ENCODE measurements around the gene RALGPS1.

The RALGPS1 gene

DNA sequence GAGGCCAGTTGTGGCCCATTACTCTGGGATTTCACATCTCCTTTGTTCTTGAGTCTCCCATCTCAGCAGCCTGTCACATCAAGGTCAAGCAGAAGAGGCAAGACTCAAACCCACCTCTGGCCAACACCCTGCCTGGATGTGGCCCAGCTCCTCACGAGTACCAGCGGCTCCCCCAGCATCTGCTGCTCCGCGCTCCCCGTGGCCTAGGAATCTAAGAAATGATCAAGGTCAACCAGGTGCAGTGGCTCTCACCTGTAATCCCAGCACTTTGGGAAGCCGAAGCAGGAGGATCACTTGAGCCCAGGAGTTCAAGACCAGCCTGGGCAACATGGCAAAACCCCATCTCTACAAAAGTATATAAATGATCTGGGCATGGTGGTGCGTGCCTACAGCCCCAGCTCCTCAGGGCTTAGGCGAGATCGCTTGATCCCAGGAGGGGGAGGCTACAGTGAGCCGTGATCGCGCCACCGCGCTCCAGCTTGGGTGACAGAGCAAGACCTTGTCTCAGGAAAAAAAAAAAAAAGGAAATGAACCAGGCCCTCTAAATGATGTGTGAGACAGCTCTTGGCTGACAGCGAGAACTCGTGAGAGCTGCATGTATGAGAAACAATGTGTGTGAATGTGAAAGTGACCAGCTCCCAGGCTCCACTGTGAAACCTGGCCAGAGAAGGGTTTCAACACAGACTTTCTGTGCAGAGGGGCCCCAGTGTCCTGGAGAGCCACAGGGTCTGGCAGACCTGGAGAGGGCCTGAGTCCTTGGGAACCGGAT lies 269.4 kb downstream of the RALGPS1 start:
- Histone ChIP-seq H3K9ac (ENCODE audit: low read length) (no peak overlapping the region), H3K27ac (ENCODE audit: low read length) (no peak overlapping the region), H4K20me1 (ENCODE audit: insufficient read depth, low read length) (no peaks in the 10 kb centered on the region; the same call in 1 of the 2 replicates), H3K4me3 (ENCODE audit: low read length) (no peak overlapping the region), H3K9me3 (ENCODE audit: insufficient read depth, low read length) (no peaks in the 10 kb centered on the region), H3K36me3 (replicated peaks; ENCODE audit: low read depth, low read length) (no peaks in the 10 kb centered on the region), H3K4me1 (ENCODE audit: low read length) (no peaks in the 10 kb centered on the region), H2AFZ (ENCODE audit: low read depth, low read length) (no peak overlapping the region), H3K4me2 (ENCODE audit: low read length) (no peak overlapping the region), H3K79me2 (ENCODE audit: low read length) (no peaks in the 10 kb centered on the region), H3K27me3 (ENCODE audit: low read depth, low read length) (no peaks in the 10 kb centered on the region)
- no peak for TF ChIP-seq EZH2phosphoT487 (IDR thresholded peaks at IDR 0.05; ENCODE audit: low read depth)
- TF ChIP-seq, protein P1, sequence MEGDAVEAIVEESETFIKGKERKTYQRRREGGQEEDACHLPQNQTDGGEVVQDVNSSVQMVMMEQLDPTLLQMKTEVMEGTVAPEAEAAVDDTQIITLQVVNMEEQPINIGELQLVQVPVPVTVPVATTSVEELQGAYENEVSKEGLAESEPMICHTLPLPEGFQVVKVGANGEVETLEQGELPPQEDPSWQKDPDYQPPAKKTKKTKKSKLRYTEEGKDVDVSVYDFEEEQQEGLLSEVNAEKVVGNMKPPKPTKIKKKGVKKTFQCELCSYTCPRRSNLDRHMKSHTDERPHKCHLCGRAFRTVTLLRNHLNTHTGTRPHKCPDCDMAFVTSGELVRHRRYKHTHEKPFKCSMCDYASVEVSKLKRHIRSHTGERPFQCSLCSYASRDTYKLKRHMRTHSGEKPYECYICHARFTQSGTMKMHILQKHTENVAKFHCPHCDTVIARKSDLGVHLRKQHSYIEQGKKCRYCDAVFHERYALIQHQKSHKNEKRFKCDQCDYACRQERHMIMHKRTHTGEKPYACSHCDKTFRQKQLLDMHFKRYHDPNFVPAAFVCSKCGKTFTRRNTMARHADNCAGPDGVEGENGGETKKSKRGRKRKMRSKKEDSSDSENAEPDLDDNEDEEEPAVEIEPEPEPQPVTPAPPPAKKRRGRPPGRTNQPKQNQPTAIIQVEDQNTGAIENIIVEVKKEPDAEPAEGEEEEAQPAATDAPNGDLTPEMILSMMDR (IDR thresholded peaks at IDR 0.05; ENCODE audit: low read depth, low read length) = no peak

DNA sequence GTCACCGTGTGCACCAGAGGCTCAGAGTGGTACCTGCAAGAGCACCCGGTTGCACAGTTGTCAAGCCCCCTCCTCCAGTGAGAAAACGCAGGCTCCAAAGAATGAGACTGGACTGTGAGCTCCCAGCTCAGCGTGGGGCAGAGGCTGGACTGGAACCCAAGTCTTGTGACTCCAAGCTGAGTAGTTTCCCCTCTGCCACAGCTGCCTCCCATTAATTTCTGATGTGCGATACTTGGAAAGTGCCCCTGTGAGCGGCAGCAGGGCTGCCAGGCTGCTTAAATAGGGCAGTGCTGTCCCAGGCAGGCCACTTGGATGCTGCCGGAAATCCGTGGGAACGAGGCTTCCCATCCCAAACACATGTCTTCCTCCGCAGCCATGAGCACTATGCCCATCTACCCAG lies 270.1 kb downstream of the RALGPS1 start:
- Histone ChIP-seq H3K4me3 (ENCODE audit: low read length) (no peak overlapping the region), H3K27ac (ENCODE audit: low read length) (no peak overlapping the region), H3K36me3 (replicated peaks; ENCODE audit: low read depth, low read length) (no peaks in the 10 kb centered on the region), H3K9ac (ENCODE audit: low read length) (no peak overlapping the region), H4K20me1 (ENCODE audit: insufficient read depth, low read length) (no peaks in the 10 kb centered on the region), H3K27me3 (ENCODE audit: low read depth, low read length) (no peaks in the 10 kb centered on the region), H3K9me3 (ENCODE audit: insufficient read depth, low read length) (no peaks in the 10 kb centered on the region), H3K79me2 (ENCODE audit: low read length) (no peaks in the 10 kb centered on the region), H3K4me1 (ENCODE audit: low read length) (no peaks in the 10 kb centered on the region), H3K4me2 (ENCODE audit: low read length) (no peak overlapping the region), H2AFZ (ENCODE audit: low read depth, low read length) (no peak overlapping the region)
- TF ChIP-seq, protein P1 (IDR thresholded peaks at IDR 0.05; ENCODE audit: low read depth, low read length) = no peak
- TF ChIP-seq EZH2phosphoT487 (IDR thresholded peaks at IDR 0.05; ENCODE audit: low read depth) = no peak

DNA sequence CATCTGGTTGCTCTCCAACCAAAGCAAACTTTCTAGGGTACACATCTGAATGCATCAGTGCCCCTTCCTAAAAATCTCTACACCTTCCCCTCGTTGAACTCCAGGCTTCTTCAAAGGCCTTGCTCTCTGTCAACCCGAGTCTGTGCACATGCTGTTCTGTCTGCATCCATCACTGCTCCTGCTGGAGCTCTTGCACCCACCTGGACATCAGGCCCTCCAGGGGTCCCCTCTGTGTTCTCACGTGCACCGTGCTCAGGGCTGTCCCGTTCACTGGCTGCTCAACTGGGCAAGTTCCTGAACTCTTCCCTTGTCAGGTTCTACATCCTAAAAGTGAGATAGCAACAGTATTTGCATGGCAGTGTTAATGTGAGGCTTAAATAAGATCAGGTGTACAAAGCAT lies 270.6 kb downstream of the RALGPS1 start:
- Histone ChIP-seq H3K9me3 (ENCODE audit: insufficient read depth, low read length) (no peaks in the 10 kb centered on the region), H3K27me3 (ENCODE audit: low read depth, low read length) (no peaks in the 10 kb centered on the region), H3K27ac (ENCODE audit: low read length) (no peak overlapping the region), H3K4me3 (ENCODE audit: low read length) (no peak overlapping the region), H3K79me2 (ENCODE audit: low read length) (no peaks in the 10 kb centered on the region), H4K20me1 (ENCODE audit: insufficient read depth, low read length) (no peaks in the 10 kb centered on the region), H3K4me2 (ENCODE audit: low read length) (no peak overlapping the region), H3K4me1 (ENCODE audit: low read length) (no peaks in the 10 kb centered on the region), H2AFZ (ENCODE audit: low read depth, low read length) (no peak overlapping the region), H3K36me3 (replicated peaks; ENCODE audit: low read depth, low read length) (no peaks in the 10 kb centered on the region), H3K9ac (ENCODE audit: low read length) (no peak overlapping the region)
- TF ChIP-seq EZH2phosphoT487 (IDR thresholded peaks at IDR 0.05; ENCODE audit: low read depth) = no peak
- TF ChIP-seq, protein P1 (IDR thresholded peaks at IDR 0.05; ENCODE audit: low read depth, low read length) = no peak

DNA sequence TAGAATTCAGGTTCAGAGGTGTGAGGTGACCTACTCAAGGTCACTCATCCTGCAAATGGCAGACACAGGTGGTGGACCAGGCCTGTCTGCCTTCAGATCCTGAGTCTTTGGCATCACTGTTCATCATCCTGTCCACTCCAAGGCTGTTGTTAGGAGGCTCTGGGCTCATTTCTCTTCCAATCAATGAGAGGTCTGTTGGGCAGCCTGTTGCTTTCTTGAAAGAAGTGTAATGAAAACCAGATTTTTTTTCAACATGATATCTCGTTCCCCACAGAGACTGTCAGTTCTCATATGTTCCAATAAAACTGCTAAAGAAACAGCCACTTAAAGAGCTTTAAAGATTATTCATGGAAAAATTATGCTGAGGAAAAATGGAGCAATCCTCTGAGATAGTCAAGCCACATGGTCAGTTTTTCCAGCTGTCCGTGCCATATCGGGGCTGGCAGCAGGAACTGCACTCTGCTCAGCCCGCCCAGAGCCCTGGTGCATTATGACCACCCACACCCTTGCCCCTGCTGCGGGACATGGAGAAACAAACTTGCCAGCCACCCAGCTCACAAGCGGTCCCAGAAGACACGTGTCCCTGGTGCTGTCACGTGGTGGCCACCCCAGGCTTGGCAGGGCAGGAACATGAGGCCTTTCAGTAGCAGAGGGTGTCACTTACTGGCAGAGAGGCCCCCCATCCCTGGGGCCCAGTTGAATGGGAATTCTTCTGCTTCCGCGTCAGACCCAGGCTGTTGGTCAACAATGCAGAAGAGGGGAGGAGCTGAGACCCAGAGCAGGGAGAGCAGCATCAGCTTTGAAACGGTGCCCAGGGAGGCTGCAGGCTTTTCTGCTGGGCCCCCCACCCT lies 271.6 kb downstream of the RALGPS1 start:
- H3K27ac ChIP-seq (ENCODE audit: low read length) = no peak overlapping the region
- H3K4me2 ChIP-seq (ENCODE audit: low read length) = no peak overlapping the region

More for the DNA sequence above, 271.6 kb downstream of the RALGPS1 start:
- no peaks in the 10 kb centered on the region for H3K36me3 ChIP-seq (replicated peaks; ENCODE audit: low read depth, low read length)
- H4K20me1 ChIP-seq (ENCODE audit: insufficient read depth, low read length) = no peaks in the 10 kb centered on the region
- no peaks in the 10 kb centered on the region for H3K4me1 ChIP-seq (ENCODE audit: low read length)
- H3K9ac ChIP-seq (ENCODE audit: low read length) = no peak overlapping the region
- no peaks in the 10 kb centered on the region for H3K27me3 ChIP-seq (ENCODE audit: low read depth, low read length)
- no peak overlapping the region for H3K4me3 ChIP-seq (ENCODE audit: low read length)
- no peak for TF ChIP-seq EZH2phosphoT487 (IDR thresholded peaks at IDR 0.05; ENCODE audit: low read depth)
- TF ChIP-seq, protein P1 (IDR thresholded peaks at IDR 0.05; ENCODE audit: low read depth, low read length) = no peak
- H2AFZ ChIP-seq (ENCODE audit: low read depth, low read length) = no peak overlapping the region
- no peaks in the 10 kb centered on the region for H3K79me2 ChIP-seq (ENCODE audit: low read length)
- no peaks in the 10 kb centered on the region for H3K9me3 ChIP-seq (ENCODE audit: insufficient read depth, low read length)

All from OCI-LY3 (cell line).